CD14-positive monocyte (primary cell): ENCODE data around the gene ANKRD17. TPM values are rescaled to one million over a fixed set of nuclear protein-coding genes. Genes with fewer than 3 reads are reported as not detected.

Source experiments
- DNase-seq, 3 donors: peaks; one replicate each; pipeline ENCODE4 v3.0.0-alpha.2; 2011 to 2022
- H2AFZ ChIP-seq: 2 replicates; pipeline ENCODE4 v1.6.0; 2012; ENCODE audit warnings: mild to moderate bottlenecking, low read depth, low read length, inconsistent platforms; ENCODE audit not compliant: insufficient read depth, poor library complexity, severe bottlenecking
- H3K27ac ChIP-seq, 2 donors: 1 replicate in 1 of 2; 2 replicates in 1 of 2; pipeline ENCODE4 v1.5.1; 2012 to 2013; ENCODE audit warnings: low read length in 2 of 2, control low read depth in 1 of 2, inconsistent platforms in 1 of 2, low read depth in 1 of 2, mild to moderate bottlenecking in 1 of 2
- H3K27me3 ChIP-seq, 2 donors: one replicate each; pipeline versions ENCODE4 v1.6.0 to v1.6.1; 2011 to 2013; ENCODE audit warnings: low read length in 2 of 2; ENCODE audit not compliant: control insufficient read depth in 2 of 2, insufficient read depth in 2 of 2
- H3K36me3 ChIP-seq, 2 donors: replicated peaks in 1 of 2; 1 replicate in 1 of 2; 2 replicates in 1 of 2; pipeline versions ENCODE4 v1.5.1 to v1.6.1; 2012 to 2013; ENCODE audit warnings: low read length in 2 of 2, control low read depth in 1 of 2, inconsistent platforms in 1 of 2, mild to moderate bottlenecking in 1 of 2; ENCODE audit not compliant: insufficient read depth in 2 of 2, control insufficient read depth in 1 of 2
- H3K4me1 ChIP-seq, 2 donors: 1 replicate in 1 of 2; 2 replicates in 1 of 2; pipeline versions ENCODE4 v1.5.1 to v1.6.1; 2012 to 2013; ENCODE audit warnings: low read length in 2 of 2, control low read depth in 1 of 2, inconsistent platforms in 1 of 2, mild to moderate bottlenecking in 1 of 2, moderate library complexity in 1 of 2; ENCODE audit not compliant: insufficient read depth in 2 of 2, control insufficient read depth in 1 of 2
- H3K4me2 ChIP-seq: replicated peaks from 2 replicates; pipeline ENCODE3; 2012; ENCODE audit warnings: low read length, moderate library complexity, mild to moderate bottlenecking; ENCODE audit not compliant: poor library complexity, severe bottlenecking; ENCODE audit errors: extremely low read depth
- H3K4me3 ChIP-seq, 3 experiments: fragments of 200-600 bp in 1 of 3; sonication (generic) in 1 of 3; replicated peaks in 1 of 3; 1 replicate in 2 of 3; 2 replicates in 1 of 3; pipeline ENCODE4 v1.5.1; 2011 to 2013; ENCODE audit warnings: low read length in 3 of 3, mild to moderate bottlenecking in 3 of 3, control low read depth in 2 of 3, low read depth in 2 of 3, inconsistent platforms in 1 of 3, moderate library complexity in 1 of 3
- H3K79me2 ChIP-seq: 2 replicates; pipeline ENCODE4 v1.6.0; 2012; ENCODE audit warnings: mild to moderate bottlenecking, control low read depth, inconsistent platforms, low read length, moderate library complexity; ENCODE audit not compliant: insufficient read depth
- H3K9ac ChIP-seq: 2 replicates; pipeline ENCODE4 v1.6.0; 2017; ENCODE audit warnings: low read length, mild to moderate bottlenecking; ENCODE audit not compliant: insufficient read depth, poor library complexity, severe bottlenecking
- H3K9me3 ChIP-seq, 2 donors: replicated peaks in 1 of 2; 1 replicate in 1 of 2; 2 replicates in 1 of 2; pipeline versions ENCODE4 v1.5.1 to v1.6.1; 2012 to 2013; ENCODE audit warnings: low read length in 2 of 2, control low read depth in 1 of 2; ENCODE audit not compliant: control insufficient read depth in 1 of 2, insufficient read depth in 1 of 2
- H4K20me1 ChIP-seq: 2 replicates; pipeline ENCODE4 v1.6.0; 2012; ENCODE audit warnings: mild to moderate bottlenecking, low read length, control low read depth, moderate library complexity; ENCODE audit not compliant: insufficient read depth
- H3K27ac Mint-ChIP-seq, 7 donors: one replicate each; pipeline ENCODE4 v1.8.0; 2020; ENCODE audit warnings: mild to moderate bottlenecking in 7 of 7, mixed read lengths in 7 of 7, moderate library complexity in 6 of 7, inconsistent platforms in 2 of 7
- H3K27me3 Mint-ChIP-seq, 3 donors: one replicate each; pipeline ENCODE4 v1.8.0; 2021 to 2022; ENCODE audit warnings: low read depth in 3 of 3, mild to moderate bottlenecking in 3 of 3, mixed read lengths in 3 of 3, moderate library complexity in 3 of 3, inconsistent platforms in 1 of 3
- H3K36me3 Mint-ChIP-seq, 2 donors: one replicate each; pipeline ENCODE4 v1.8.0; 2020; ENCODE audit warnings: mixed read lengths in 2 of 2, inconsistent platforms in 1 of 2, mild to moderate bottlenecking in 1 of 2
- H3K4me1 Mint-ChIP-seq: one replicate; pipeline ENCODE4 v1.8.0; 2020; ENCODE audit warnings: mild to moderate bottlenecking, mixed read lengths
- H3K4me3 Mint-ChIP-seq, 2 donors: one replicate each; pipeline ENCODE4 v1.8.0; 2020; ENCODE audit warnings: mild to moderate bottlenecking in 2 of 2, mixed read lengths in 2 of 2, moderate library complexity in 1 of 2
- H3K9me3 Mint-ChIP-seq, 7 donors: one replicate each; pipeline ENCODE4 v1.8.0; 2020 to 2022; ENCODE audit warnings: mixed read lengths in 7 of 7, mild to moderate bottlenecking in 6 of 7, moderate library complexity in 6 of 7, inconsistent platforms in 2 of 7
- WGBS: methylation state at CpG from one replicate; pipeline ENCODE4 v1.1.5; 2013; ENCODE audit warnings: missing lambda C conversion rate; ENCODE audit not compliant: insufficient coverage; 5-methylcytosine and 5-hydroxymethylcytosine counted together
- intact Hi-C, 2 donors: fragments of 100-400 bp; cut with micrococcal nuclease; formaldehyde crosslinking; loops; one replicate each; pipeline versions ENCODE4 v1.15.0 to v1.15.1; 2023
- polyA plus RNA-seq, 3 donors: library from polyadenylated mRNA; depleted of rRNA in 1 of 3; unstranded in 2 of 3; stranded (reverse) in 1 of 3; fragments of 300-500 nt in 2 of 3; fragments of >200 nt in 1 of 3; fragmentation: Illumina TruSeq in 2 of 3; gene quantifications; 1 replicate in 2 of 3; 2 replicates in 1 of 3; pipeline ENCODE4 v1.2.3, GENCODE V29; 2012 to 2021
- TF ChIP-seq, protein P1 (sequence below): fragments of 200-600 bp; IDR thresholded peaks from one replicate; pipeline ENCODE4 v1.8.0; 2022; ENCODE audit warnings: antibody characterized with exemption, mild to moderate bottlenecking

Gene ANKRD17
- polyA plus RNA-seq, 3 donors = 5.3 to 18.9 (median 9.0) TPM

DNA sequence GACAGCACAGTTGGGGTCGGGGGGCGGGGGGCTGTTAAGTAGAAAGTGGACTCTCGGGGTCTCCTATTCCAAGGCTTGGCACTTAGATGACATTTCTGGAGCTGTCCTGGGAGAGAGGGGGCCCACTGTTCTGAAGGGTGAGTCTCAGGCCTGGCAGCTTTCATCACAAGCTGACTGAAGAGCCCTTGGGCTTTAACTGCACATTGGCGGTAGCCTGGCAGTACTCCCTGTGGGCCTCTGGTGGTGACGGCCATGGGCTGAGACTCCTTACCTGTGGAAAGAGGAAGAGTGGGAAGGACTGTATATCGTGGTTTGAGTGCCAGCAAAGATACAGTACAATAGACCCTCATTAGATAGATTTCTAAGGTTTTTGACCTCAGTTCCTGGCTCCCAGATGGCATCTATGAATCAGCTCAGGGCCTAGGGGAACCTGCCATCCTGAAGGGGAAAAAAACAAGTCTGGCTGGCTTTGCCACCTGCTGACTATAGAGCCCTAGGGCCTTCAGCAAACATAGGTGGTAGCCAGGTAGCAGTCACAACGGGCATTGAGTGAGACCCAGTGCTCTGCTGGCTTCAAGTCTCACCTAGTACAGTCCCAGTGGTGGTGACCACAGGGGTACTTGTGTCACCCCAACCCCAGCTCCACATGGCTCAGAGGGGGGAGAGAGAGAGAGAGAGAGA, 87.9 kb downstream of the ANKRD17 start:
- peaks cover 33 to 89% of the 10 kb centered on the region in 2 donors for H3K36me3 ChIP-seq
- peak overlapping the region in 1 of 2 donors; percentile 29 for H3K27ac ChIP-seq
- intact Hi-C loops = no loop called here
- no peak overlapping the region for H3K4me2 ChIP-seq
- H4K20me1 ChIP-seq = peaks cover 57% of the 10 kb centered on the region
- H3K9me3 ChIP-seq = peaks cover 0 to 3% of the 10 kb centered on the region in 2 donors
- peaks cover 72 to 85% of the 10 kb centered on the region in 2 donors for H3K36me3 Mint-ChIP-seq
- no peak overlapping the region for H3K4me3 Mint-ChIP-seq
- H3K4me3 ChIP-seq = no peak overlapping the region
- DNase-seq = no peak
- TF ChIP-seq, protein P1, sequence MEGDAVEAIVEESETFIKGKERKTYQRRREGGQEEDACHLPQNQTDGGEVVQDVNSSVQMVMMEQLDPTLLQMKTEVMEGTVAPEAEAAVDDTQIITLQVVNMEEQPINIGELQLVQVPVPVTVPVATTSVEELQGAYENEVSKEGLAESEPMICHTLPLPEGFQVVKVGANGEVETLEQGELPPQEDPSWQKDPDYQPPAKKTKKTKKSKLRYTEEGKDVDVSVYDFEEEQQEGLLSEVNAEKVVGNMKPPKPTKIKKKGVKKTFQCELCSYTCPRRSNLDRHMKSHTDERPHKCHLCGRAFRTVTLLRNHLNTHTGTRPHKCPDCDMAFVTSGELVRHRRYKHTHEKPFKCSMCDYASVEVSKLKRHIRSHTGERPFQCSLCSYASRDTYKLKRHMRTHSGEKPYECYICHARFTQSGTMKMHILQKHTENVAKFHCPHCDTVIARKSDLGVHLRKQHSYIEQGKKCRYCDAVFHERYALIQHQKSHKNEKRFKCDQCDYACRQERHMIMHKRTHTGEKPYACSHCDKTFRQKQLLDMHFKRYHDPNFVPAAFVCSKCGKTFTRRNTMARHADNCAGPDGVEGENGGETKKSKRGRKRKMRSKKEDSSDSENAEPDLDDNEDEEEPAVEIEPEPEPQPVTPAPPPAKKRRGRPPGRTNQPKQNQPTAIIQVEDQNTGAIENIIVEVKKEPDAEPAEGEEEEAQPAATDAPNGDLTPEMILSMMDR = no peak
- peaks cover 1 to 13% (median 4%) of the 10 kb centered on the region in 7 donors for H3K9me3 Mint-ChIP-seq
- H3K4me1 ChIP-seq = peaks cover 0 to 2% of the 10 kb centered on the region in 2 donors
- peaks cover 0 to 1% (median 0%) of the 10 kb centered on the region in 3 donors for H3K27me3 Mint-ChIP-seq
- peak overlapping the region in 3 of 7 donors; percentile 23 to 88 (median 86) for H3K27ac Mint-ChIP-seq
- no peak overlapping the region for H3K9ac ChIP-seq
- H3K27me3 ChIP-seq = no peaks in the 10 kb centered on the region
- H3K79me2 ChIP-seq = peaks cover 60% of the 10 kb centered on the region
- H2AFZ ChIP-seq = no peak overlapping the region
- peaks cover 13% of the 10 kb centered on the region for H3K4me1 Mint-ChIP-seq
- WGBS = 98% methylated on average over 5 of the region's 7 CpGs

DNA sequence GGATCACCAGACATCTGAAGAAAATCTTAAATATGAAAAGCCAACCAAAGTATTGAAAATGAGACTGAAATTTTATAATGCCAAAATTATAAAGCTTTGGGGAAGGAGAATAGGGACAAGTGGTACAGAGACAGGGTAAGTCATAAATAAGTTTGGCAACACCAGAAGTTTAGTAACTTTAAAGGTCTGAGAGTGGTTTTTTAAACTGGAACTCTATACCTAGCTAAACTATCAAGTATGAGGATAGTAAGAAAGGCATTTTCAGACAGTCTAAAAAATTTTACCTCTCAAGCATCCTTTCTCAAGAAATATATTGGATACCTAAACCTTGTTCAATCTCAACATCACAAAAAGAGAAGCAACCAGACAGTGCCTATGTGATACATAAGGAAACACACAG, 92.4 kb downstream of the ANKRD17 start:
- H3K4me1 Mint-ChIP-seq = peaks cover 6% of the 10 kb centered on the region
- intact Hi-C loops = no loop called here
- H3K79me2 ChIP-seq = peaks cover 49% of the 10 kb centered on the region
- H2AFZ ChIP-seq = no peak overlapping the region
- H3K9ac ChIP-seq = no peak overlapping the region
- H3K4me3 Mint-ChIP-seq = no peak overlapping the region
- no peaks in the 10 kb centered on the region for H3K27me3 Mint-ChIP-seq
- peaks cover 0 to 2% of the 10 kb centered on the region in 2 donors for H3K4me1 ChIP-seq
- no peak overlapping the region for H3K4me3 ChIP-seq
- peak overlapping the region in 1 of 2 donors; percentile 6 for H3K27ac ChIP-seq
- H3K36me3 ChIP-seq = peaks cover 40 to 85% of the 10 kb centered on the region in 2 donors
- H3K27ac Mint-ChIP-seq = peak overlapping the region in 3 of 7 donors; percentile 1 to 63 (median 46)
- peaks cover 15% of the 10 kb centered on the region for H4K20me1 ChIP-seq
- peaks cover 0 to 6% (median 2%) of the 10 kb centered on the region in 7 donors for H3K9me3 Mint-ChIP-seq
- H3K36me3 Mint-ChIP-seq = peaks cover 65 to 75% of the 10 kb centered on the region in 2 donors
- TF ChIP-seq, protein P1 = no peak
- H3K4me2 ChIP-seq = no peak overlapping the region
- H3K27me3 ChIP-seq = no peaks in the 10 kb centered on the region
- no peak for DNase-seq
- peaks cover 0 to 3% of the 10 kb centered on the region in 2 donors for H3K9me3 ChIP-seq
